RKO (cell line): ENCODE measurements around the gene FLAD1.
A peak's percentile ranks its signal among the peaks of the same experiment; 100 is the strongest.

Source experiments
- DNase-seq: peaks from one replicate; pipeline ENCODE4 v3.0.0-alpha.2; 2016; ENCODE audit warnings: low spot score

The FLAD1 gene

GRCh38 chr1:154982897-154983648, at the start of gene FLAD1:
Gene FLAD1 (plus strand): TSS chr1:154983344. CDS start chr1:154983695, 351 bp downstream.
- DNase-seq: peak; percentile 100

- no peak for DNase-seq
Observed at GRCh38 chr1:154934358-154934948, 48.7 kb upstream of the FLAD1 start.

- DNase-seq: no peak
Observed at GRCh38 chr1:154935749-154936554, 47.2 kb upstream of the FLAD1 start.

DNA sequence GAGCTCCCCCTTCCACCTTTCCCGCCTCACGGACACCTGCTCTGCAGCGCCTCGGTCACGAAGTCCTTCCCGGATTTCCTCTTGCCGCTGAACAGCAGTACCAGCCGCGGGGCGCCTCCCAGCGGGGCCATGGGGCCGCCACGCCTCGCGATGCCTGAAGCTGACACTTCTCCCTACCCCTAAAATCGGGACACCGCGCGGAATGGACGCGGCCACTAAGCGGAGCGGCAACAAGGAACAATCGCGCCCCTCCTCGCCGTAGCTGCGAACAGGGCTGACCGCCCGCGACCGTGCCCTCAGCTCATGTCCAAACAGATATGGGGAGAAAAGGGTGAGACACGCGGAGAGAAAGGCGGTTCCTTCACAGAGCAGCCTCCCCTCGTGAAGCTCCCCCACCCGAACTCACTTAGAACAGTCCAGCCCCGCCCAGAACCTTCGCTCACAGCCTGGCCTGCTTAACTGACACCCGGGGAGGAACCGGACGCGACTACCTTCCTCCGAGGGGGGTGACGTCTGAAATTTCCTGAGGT, 46.5 kb upstream of the FLAD1 start, which contains the start of gene PMVK:
Gene PMVK (minus strand): TSS at position 165 of the 530 bp plus-strand sequence. CDS start 34 bp downstream, at position 131.
- peak; percentile 94 for DNase-seq

DNA sequence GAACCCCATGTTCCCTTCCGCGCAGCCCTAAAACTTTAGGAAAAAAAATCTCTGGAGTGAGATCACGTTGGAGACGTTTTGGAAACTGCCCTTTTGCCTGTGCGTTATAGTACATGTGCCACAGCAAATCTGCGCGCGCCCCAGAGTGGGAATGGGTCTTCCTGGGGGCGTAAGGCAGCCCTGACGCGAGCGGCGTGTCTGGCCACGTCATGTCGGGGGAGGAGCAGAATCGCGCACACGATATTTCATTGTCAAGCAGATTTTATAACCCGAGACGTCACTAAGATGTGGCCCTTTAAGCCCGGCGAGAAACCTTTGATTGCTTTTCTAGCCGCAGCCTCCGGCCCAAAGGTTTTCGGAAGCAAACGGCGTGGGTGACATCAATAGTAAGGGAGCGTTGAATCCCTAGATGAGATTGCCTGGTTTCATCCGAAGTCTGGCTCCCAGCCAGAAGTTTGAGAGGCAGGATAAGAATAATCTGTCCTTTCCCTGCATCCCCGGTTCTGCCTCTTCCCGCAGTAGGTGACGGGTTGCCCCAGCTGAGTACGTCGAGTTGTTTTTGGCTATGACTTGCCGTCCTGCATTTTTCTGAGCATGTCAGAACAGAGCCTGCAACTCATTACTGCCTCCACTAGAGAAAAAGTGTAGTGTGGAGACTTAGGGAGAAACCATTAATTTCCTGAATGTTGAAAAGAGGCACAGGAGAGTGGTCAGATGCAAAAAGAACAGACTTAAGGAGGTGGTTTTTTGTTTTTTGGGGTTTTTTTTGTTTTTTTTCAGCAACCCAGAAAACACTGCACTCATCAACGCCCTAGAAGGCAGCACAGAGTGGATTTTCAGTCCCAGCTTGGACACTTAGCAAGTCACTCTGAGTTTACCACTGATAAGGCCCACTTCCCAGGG, 45.8 kb upstream of the FLAD1 start:
- DNase-seq: peak; percentile 95

- no peak for DNase-seq
Observed at GRCh38 chr1:154937988-154938386, 45.2 kb upstream of the FLAD1 start.

DNA sequence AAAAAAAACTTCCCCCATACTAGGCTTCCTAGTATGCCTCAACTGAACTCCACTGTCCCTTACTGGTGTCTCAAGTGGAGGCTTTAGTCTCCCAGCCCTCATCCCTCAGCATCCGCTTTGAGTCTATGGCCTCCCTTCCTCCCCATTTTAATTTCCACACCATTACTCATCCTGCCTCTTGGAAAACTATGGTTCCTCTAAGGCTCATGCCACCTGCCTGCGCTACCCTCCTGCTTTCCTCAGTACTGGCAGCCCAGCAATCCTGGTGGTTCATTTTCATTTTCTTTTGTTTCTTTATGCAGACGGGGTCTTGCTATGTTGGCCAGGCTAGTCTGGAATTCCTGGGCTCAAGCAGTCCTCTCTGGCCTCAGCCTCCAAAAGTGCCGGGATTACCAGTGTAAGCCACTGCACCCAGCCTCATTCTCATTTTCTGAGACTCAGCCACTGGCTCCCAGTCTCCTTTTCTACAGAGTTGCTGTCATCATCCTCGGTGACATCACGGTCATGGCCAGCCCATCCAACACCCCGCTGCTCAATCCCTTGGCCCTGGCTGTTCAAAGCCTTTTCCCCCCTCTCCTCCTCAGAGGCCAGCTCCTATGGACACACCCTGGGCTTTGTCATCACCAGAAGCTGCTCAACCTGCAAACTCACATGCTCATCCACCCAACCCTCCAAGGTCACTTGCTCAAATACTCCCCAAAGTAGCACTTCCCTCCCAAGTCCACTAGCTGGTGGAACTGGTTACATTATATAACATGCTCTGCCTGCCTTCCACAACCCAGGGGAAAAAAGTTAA, 44.3 kb upstream of the FLAD1 start:
- no peak for DNase-seq

- no peak for DNase-seq
Observed at GRCh38 chr1:154940213-154940560, 43.0 kb upstream of the FLAD1 start.

DNA sequence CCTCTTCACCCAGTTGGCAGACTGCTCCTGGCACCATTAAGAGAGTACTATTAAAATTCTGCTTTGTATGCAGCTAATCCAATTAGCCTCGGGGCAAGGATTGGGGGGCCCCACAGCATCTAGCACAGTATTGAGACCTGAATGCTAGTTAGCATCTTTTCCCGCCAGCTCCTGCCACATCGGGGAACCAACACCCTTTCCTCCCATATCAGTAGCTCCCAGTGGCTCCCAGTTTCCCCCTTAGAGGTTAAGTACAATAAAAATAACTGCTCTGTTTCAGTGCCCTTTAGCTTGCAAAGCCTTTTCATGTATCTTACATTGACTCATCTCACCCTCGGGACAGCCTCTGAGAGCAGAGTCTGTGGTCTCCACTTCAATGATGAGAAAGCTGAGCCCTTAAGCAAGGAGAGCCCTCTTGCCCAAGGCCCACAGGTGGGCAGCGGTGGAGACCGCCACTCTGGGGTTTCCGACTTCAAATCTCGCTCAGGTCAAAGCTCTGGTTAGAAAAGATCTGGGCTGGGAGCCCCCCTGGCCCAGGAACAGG, 42.4 kb upstream of the FLAD1 start:
- DNase-seq: no peak

GRCh38 chr1:154941333-154942013, 41.7 kb upstream of the FLAD1 start:
- no peak for DNase-seq

DNA sequence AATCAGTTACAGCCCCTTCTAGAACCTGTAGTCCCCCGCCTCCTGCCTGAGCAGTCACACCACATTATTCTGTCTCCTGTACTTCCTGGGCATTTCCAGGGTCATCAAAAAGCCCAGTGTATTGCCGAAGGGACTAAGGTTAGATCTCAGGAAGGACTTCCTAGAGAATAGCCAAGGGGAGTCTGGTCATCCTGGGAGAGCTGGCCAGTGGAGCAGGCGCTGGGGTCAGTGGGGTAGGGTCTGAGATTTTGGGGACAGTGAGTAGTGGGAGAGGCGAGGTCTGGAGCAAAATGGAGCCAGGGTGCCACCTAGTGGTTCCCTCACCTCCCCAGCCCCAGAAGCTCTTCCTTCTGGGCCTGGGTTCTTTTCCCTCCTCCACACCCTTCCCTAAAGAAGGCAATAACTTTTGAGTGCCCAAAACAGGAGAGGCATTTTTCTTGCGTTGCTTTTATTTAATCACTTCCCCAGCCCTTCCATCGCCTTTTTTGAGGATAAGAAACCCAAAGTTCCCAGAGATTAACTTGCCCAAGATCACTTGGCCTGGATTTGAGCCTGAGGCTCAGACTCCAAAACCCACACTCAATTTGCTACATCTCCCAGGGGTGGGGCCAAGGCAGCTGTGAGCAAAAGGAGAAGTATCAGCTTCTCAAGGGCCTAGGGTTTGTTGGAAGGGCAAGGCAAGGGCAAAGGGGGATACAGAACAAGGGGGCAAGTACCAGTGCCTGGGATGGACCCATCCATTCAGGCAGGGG, 39.3 kb upstream of the FLAD1 start:
- no peak for DNase-seq

DNA sequence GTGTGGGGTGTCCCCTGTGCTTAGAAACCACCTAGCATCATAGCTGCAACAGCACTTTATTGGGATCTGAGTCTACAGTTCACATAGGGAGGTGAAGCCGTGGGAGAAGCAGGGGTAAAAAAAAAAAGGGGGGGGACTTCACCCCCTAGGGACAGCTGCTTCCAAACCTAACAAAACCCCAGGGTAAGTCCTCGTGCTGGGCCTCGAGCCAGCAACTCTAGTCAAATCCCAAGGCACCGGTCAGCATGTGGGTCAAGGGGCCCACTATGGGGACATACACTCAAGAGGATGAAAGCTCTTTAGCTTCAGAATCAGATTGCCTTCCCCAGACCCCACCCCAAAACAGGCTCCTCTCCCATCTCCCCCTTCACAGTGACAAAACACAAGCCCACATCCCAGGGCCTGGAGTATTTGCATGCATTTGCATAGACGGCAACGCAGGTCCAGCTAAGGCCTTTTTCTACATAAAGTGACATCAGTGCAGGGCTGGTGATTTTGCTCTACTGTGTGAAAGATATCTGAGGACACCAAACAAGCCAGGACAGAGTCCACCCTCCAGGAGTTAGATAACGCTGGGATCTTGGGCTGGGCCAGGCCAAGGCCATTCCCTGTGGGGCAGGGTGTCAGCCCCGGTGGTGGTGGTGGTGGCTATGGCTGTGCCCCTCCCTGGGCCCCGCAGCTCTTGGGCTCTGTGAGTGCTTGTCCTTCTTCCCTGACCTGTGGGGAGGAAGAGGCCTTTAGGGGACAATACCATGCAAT, 38.6 kb upstream of the FLAD1 start:
- DNase-seq: no peak

DNA sequence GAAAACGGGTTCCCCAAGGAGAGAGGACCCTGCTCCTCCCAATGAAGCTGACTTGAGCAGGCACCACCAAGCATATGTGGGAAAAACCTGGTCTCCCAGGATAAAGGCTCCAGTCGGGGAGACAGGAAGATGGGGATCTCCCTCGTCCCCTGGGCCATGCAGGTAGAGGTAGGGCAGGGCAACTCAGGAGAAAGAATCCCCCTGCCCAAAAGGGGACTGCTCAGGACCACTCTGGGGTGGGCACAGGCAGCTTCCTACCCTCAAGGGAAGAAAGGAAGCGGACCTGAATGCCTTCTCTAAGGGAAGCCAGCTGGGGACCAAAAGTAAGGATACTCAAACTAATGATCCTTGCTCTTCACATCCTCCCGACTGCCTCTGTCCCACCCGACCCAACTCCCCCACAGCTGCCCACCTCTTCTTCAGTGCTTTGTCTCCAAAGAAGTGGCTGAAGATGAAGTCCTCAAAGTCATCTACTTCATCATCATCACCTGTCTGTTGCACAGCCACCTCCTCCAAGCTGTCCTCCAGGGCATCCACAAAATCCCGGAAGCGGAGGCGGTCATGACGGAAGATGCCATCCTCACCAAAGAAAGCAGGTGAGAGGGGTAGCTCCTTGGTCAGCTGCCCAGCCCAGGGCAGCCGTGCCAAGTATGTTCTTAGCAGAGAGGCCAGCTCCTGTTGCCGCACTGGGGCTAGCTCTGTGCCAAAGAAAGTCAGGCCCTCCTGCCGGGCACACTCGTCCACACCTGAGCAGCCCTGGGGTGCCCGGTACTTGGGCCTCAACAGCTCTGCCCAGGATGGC, 37.8 kb upstream of the FLAD1 start:
- no peak for DNase-seq

DNA sequence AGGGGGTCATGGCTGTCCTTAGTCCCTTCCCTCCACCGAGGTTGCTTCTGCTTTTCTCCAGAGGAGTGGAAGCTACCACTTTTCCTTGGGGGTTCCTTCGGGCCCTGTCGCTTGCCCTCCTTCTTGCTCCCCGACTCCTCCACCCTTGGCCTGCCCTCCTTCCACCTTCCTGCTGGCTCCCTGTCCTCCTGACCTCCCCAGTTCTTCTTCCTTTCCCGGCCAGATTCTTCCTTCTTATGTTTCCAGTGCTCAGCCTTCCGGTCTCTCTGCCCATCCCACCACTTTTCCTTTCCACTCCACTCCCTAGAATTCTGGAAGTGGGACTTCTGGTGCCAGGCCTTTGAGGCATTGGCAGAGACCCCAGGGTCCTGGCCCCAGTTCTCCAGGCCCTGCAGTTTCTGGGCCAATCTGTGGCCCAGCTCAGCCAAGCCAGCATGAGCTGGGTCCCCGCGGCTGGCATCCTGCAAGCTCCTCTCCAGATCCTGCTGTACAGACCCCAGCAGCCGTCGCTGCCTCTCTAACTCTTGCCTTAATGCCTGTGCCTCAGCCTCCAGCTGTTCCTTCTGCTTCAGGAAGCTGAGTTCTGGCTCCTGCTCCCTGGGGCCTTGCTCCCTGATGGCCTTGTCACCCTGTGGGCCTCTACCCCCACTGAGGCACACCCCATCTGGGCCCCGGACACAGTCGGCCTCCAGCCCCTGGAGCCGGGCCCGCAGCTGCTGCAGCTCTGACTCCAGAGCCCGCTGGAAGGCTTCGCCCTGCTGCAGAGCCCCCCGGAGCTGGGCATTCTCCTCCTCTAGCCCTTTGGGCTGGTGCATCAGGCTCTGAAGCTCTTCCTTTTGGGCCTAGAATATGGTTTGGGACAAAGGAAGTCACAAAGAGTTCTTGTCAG, 36.9 kb upstream of the FLAD1 start:
- DNase-seq: no peak

GRCh38 chr1:154948079-154948478, 35.1 kb upstream of the FLAD1 start:
- no peak for DNase-seq

- DNase-seq: no peak
Observed at GRCh38 chr1:154951901-154952657, 31.1 kb upstream of the FLAD1 start.
